ENCODE data around the gene KMT2E.

DNA sequence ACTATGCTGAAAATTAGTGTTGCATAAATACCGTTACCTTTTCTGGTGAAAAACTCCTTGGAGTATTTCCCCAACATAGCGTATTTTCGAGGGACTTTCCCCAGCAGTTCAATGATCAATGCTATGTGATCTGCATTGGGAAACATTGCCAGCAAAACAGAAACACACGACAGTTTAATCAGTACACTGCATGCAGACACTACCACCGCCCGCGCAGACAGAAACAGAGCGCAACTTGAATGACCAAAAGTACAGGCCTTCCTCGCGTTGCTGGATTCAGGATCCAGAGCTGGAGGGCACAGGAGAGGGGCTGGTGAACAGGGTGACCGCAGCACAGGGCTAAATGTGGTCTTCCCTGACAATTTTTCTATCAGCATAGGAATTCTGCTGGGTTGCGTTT, 111.7 kb downstream of the KMT2E start:
- TF ChIP-seq, protein P1, sequence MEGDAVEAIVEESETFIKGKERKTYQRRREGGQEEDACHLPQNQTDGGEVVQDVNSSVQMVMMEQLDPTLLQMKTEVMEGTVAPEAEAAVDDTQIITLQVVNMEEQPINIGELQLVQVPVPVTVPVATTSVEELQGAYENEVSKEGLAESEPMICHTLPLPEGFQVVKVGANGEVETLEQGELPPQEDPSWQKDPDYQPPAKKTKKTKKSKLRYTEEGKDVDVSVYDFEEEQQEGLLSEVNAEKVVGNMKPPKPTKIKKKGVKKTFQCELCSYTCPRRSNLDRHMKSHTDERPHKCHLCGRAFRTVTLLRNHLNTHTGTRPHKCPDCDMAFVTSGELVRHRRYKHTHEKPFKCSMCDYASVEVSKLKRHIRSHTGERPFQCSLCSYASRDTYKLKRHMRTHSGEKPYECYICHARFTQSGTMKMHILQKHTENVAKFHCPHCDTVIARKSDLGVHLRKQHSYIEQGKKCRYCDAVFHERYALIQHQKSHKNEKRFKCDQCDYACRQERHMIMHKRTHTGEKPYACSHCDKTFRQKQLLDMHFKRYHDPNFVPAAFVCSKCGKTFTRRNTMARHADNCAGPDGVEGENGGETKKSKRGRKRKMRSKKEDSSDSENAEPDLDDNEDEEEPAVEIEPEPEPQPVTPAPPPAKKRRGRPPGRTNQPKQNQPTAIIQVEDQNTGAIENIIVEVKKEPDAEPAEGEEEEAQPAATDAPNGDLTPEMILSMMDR (IDR thresholded peaks at IDR 0.05): no peak
- TF ChIP-seq EP300 (IDR thresholded peaks at IDR 0.05) (no peak), POLR2A (IDR thresholded peaks at IDR 0.05) (no peak)
